BE2C (cell line): ENCODE results near the gene PTK6.
A peak's percentile ranks its signal among the peaks of the same experiment; 100 is the strongest.

Source experiments
- DNase-seq: peaks from one replicate; pipeline ENCODE4 v3.0.0-alpha.2; 2020
- H3K27me3 ChIP-seq: fragments of 250-450 bp; sonication (Bioruptor Pico); 2 replicates; pipeline ENCODE4 v1.5.1; 2020; ENCODE audit warnings: mild to moderate bottlenecking
- H3K36me3 ChIP-seq: fragments of 250-450 bp; sonication (Bioruptor Pico); 2 replicates; pipeline ENCODE4 v1.5.1; 2020; ENCODE audit warnings: mild to moderate bottlenecking
- H3K4me1 ChIP-seq: fragments of 250-450 bp; sonication (Bioruptor Pico); 2 replicates; pipeline ENCODE4 v1.5.1; 2020
- H3K4me3 ChIP-seq: 2 replicates; pipeline ENCODE4 v1.5.1; 2011; ENCODE audit warnings: low read depth, low read length
- H3K9me3 ChIP-seq: fragments of 250-450 bp; sonication (Bioruptor Pico); 2 replicates; pipeline ENCODE4 v1.5.1; 2020
- TF ChIP-seq, protein P1 (sequence below): IDR thresholded peaks from 2 replicates; pipeline ENCODE4 v1.5.1; 2012; ENCODE audit warnings: mild to moderate bottlenecking, low read depth, low read length

PTK6 gene

GRCh38 chr20:63487781-63488241, 49.4 kb downstream of the PTK6 start:
- Histone ChIP-seq H3K27me3 (no peaks in the 10 kb centered on the region), H3K4me3 (no peak overlapping the region), H3K4me1 (peaks cover 14% of the 10 kb centered on the region), H3K36me3 (peaks cover 39% of the 10 kb centered on the region), H3K9me3 (no peaks in the 10 kb centered on the region)
- TF ChIP-seq, protein P1, sequence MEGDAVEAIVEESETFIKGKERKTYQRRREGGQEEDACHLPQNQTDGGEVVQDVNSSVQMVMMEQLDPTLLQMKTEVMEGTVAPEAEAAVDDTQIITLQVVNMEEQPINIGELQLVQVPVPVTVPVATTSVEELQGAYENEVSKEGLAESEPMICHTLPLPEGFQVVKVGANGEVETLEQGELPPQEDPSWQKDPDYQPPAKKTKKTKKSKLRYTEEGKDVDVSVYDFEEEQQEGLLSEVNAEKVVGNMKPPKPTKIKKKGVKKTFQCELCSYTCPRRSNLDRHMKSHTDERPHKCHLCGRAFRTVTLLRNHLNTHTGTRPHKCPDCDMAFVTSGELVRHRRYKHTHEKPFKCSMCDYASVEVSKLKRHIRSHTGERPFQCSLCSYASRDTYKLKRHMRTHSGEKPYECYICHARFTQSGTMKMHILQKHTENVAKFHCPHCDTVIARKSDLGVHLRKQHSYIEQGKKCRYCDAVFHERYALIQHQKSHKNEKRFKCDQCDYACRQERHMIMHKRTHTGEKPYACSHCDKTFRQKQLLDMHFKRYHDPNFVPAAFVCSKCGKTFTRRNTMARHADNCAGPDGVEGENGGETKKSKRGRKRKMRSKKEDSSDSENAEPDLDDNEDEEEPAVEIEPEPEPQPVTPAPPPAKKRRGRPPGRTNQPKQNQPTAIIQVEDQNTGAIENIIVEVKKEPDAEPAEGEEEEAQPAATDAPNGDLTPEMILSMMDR, result no peak
- DNase-seq, result no peak

GRCh38 chr20:63487116-63487764, 49.9 kb downstream of the PTK6 start:
- peaks cover 38% of the 10 kb centered on the region for H3K36me3 ChIP-seq
- H3K4me1 ChIP-seq, result peaks cover 20% of the 10 kb centered on the region
- H3K9me3 ChIP-seq, result no peaks in the 10 kb centered on the region
- no peak overlapping the region for H3K4me3 ChIP-seq
- DNase-seq, result no peak
- no peaks in the 10 kb centered on the region for H3K27me3 ChIP-seq
- TF ChIP-seq, protein P1, result no peak

- H3K27me3 ChIP-seq, result no peaks in the 10 kb centered on the region
- TF ChIP-seq, protein P1, result no peak
- peaks cover 34% of the 10 kb centered on the region for H3K36me3 ChIP-seq
- H3K9me3 ChIP-seq, result no peaks in the 10 kb centered on the region
- DNase-seq, result peak; percentile 21
- H3K4me1 ChIP-seq, result peaks cover 28% of the 10 kb centered on the region
- no peak overlapping the region for H3K4me3 ChIP-seq
These were observed 50.8 kb downstream of the PTK6 start for GRCh38 chr20:63486300-63486855.

DNA sequence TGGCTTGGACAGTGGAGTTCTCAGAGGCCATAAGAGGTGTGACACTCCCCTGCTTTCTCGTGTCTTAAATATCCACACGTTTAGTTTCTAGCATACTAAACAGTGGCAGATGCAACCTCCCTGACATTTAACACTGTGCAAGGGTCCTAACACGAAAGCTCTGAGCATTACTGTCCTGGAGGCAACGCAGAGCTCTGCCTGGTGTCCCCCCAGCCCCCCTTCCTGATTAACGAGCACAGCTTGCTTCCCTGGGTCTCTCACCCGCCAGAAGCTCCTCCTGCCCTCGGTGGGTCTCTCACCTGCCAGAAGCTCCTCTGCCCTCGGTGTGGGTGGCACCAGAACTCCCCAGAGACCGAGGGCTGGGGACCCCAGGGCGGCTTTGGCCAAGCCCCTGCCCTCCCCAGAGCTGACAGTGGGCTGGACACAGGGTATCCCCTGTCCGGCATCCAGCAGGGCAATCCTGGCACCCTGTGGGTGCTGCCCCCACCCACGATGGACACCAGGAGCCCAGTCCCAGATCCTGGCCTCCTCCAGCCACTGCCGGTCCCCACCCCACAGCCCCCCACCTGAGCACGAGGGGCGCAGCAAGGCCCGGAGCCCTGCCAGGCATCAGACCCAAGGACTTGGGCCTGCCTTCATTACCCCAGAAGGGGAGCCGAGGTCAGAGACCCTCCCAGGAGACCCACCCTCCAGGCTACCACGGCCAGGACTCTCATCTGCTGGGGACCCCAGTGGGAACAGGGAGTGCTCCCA, 52.3 kb downstream of the PTK6 start:
- Histone ChIP-seq H3K9me3 (no peaks in the 10 kb centered on the region), H3K4me3 (no peak overlapping the region), H3K27me3 (no peaks in the 10 kb centered on the region), H3K36me3 (peaks cover 18% of the 10 kb centered on the region), H3K4me1 (peaks cover 28% of the 10 kb centered on the region)
- TF ChIP-seq, protein P1, result no peak
- peak; percentile 28 for DNase-seq

DNA sequence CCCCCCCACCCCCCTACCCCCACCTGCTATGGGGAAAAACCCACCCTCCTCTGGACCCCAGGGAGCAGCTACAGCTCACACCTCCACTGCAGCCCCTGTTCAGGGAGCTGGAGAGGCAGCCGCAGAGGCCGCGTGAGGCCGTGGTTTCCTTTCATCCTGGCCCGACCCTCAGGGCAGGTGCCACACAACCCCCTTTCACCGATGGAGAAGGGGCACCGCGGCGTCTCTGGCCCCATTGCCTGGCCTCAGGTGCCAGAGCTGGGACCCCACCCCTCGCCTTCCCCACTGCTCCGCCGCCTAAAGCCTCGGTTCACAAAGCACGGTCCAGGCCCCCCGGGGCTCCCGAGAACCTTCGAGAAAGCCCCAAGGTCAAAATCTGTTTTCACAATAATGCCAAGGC, 52.9 kb downstream of the PTK6 start:
- peaks cover 12% of the 10 kb centered on the region for H3K36me3 ChIP-seq
- H3K27me3 ChIP-seq, result no peaks in the 10 kb centered on the region
- no peak overlapping the region for H3K4me3 ChIP-seq
- peaks cover 28% of the 10 kb centered on the region for H3K4me1 ChIP-seq
- H3K9me3 ChIP-seq, result no peaks in the 10 kb centered on the region
- DNase-seq, result peak; percentile 27
- TF ChIP-seq, protein P1, result no peak
